DND-41 (cell line): ENCODE results near the gene RAB8A.

Experiments used
- ATAC-seq: fragments of 200-7000 bp; cut with Tn5 transposase; 3 replicates; pipeline ENCODE4 v1.9.1; 2021; ENCODE audit warnings: low read depth; ENCODE audit not compliant: insufficient read depth
- DNase-seq: peaks from one replicate; pipeline ENCODE4 v3.0.0-alpha.2; 2020
- H2AFZ ChIP-seq: 2 replicates; pipeline ENCODE4 v1.6.0; 2012; ENCODE audit warnings: low read depth, low read length
- H3K27ac ChIP-seq: 2 replicates; pipeline ENCODE4 v1.5.1; 2012; ENCODE audit warnings: low read length, inconsistent platforms
- H3K27me3 ChIP-seq: fragments of 200-600 bp; sonication (generic); 2 replicates; pipeline ENCODE4 v1.6.0; 2012; ENCODE audit warnings: low read length, mild to moderate bottlenecking, inconsistent platforms; ENCODE audit not compliant: insufficient read depth, poor library complexity
- H3K36me3 ChIP-seq: 2 replicates; pipeline ENCODE4 v1.5.1; 2012; ENCODE audit warnings: low read length, inconsistent platforms; ENCODE audit not compliant: insufficient read depth
- H3K4me1 ChIP-seq: 2 replicates; pipeline ENCODE4 v1.5.1; 2012; ENCODE audit warnings: mild to moderate bottlenecking, low read length; ENCODE audit not compliant: insufficient read depth
- H3K4me2 ChIP-seq: 2 replicates; pipeline ENCODE4 v1.6.0; 2012; ENCODE audit warnings: mild to moderate bottlenecking, moderate library complexity, low read length, inconsistent platforms; ENCODE audit not compliant: insufficient read depth
- H3K4me3 ChIP-seq, 2 experiments: fragments of 200-600 bp in 1 of 2; shearing (Covaris generic) in 1 of 2; 2 replicates each; pipeline ENCODE4 v1.5.1; 2012 to 2016; ENCODE audit warnings: inconsistent platforms in 2 of 2, low read length in 2 of 2, mild to moderate bottlenecking in 2 of 2, low read depth in 1 of 2, moderate library complexity in 1 of 2
- H3K79me2 ChIP-seq: 2 replicates; pipeline ENCODE4 v1.6.0; 2012; ENCODE audit warnings: low read length, inconsistent platforms; ENCODE audit not compliant: insufficient read depth
- H3K9ac ChIP-seq: 2 replicates; pipeline ENCODE4 v1.6.0; 2012; ENCODE audit warnings: low read depth, mild to moderate bottlenecking, inconsistent platforms, low read length, moderate library complexity
- H3K9me3 ChIP-seq: 2 replicates; pipeline ENCODE4 v1.5.1; 2012; ENCODE audit warnings: low read length, moderate library complexity, mild to moderate bottlenecking, inconsistent platforms; ENCODE audit not compliant: insufficient read depth, severe bottlenecking
- H4K20me1 ChIP-seq: 2 replicates; pipeline ENCODE4 v1.6.0; 2012; ENCODE audit warnings: low read length; ENCODE audit not compliant: insufficient read depth
- EZH2 ChIP-seq: IDR thresholded peaks from 3 replicates; pipeline ENCODE4 v1.6.1; 2012; ENCODE audit warnings: borderline replicate concordance, low read depth, mild to moderate bottlenecking, moderate library complexity, low read length, inconsistent platforms; ENCODE audit not compliant: severe bottlenecking
- TF ChIP-seq, protein P1 (sequence below): IDR thresholded peaks from 2 replicates; pipeline ENCODE4 v1.5.1; 2012; ENCODE audit warnings: borderline replicate concordance, low read length, moderate library complexity, mild to moderate bottlenecking; ENCODE audit not compliant: poor library complexity, severe bottlenecking; ENCODE audit errors: extremely low read depth

Gene RAB8A

GRCh38 chr19:16104722-16105121, 7.0 kb upstream of the RAB8A start:
- Histone ChIP-seq H3K4me3 (no peak overlapping the region), H3K27me3 (no peaks in the 10 kb centered on the region), H4K20me1 (no peaks in the 10 kb centered on the region), H3K79me2 (no peaks in the 10 kb centered on the region), H3K4me1 (no peaks in the 10 kb centered on the region), H3K36me3 (peaks cover 39% of the 10 kb centered on the region), H3K4me2 (no peak overlapping the region), H3K9me3 (no peaks in the 10 kb centered on the region), H2AFZ (no peak overlapping the region), H3K9ac (no peak overlapping the region), H3K27ac (no peak overlapping the region)
- TF ChIP-seq, protein P1, sequence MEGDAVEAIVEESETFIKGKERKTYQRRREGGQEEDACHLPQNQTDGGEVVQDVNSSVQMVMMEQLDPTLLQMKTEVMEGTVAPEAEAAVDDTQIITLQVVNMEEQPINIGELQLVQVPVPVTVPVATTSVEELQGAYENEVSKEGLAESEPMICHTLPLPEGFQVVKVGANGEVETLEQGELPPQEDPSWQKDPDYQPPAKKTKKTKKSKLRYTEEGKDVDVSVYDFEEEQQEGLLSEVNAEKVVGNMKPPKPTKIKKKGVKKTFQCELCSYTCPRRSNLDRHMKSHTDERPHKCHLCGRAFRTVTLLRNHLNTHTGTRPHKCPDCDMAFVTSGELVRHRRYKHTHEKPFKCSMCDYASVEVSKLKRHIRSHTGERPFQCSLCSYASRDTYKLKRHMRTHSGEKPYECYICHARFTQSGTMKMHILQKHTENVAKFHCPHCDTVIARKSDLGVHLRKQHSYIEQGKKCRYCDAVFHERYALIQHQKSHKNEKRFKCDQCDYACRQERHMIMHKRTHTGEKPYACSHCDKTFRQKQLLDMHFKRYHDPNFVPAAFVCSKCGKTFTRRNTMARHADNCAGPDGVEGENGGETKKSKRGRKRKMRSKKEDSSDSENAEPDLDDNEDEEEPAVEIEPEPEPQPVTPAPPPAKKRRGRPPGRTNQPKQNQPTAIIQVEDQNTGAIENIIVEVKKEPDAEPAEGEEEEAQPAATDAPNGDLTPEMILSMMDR = no peak
- no peak for TF ChIP-seq EZH2
- DNase-seq = no peak
- no peak for ATAC-seq

DNA sequence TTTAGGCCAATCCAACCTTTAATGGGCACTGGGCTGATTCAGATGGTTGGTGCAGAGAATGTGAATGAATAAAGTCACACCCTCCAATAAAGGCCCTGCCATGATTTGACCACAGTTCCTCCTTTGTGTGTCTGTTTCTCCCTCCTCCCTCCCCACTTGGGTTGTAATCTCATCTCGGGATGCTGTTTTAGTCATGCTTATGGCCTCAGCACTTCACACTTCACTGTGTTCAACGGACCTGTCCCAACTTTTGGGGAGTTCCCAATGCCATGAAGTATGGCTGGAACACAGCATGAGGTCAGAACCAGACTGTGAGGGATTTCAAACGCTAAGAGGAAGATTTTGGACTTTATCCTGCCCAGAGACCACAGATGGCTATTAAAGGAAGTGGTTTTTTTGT, 5.6 kb upstream of the RAB8A start:
- Histone ChIP-seq H3K27me3 (no peaks in the 10 kb centered on the region), H3K9ac (no peak overlapping the region), H3K27ac (no peak overlapping the region), H3K4me1 (peaks cover 8% of the 10 kb centered on the region), H3K79me2 (peaks cover 5% of the 10 kb centered on the region; the same call in 1 of the 2 replicates), H3K36me3 (peaks cover 25% of the 10 kb centered on the region), H3K9me3 (no peaks in the 10 kb centered on the region), H3K4me3 (no peak overlapping the region), H2AFZ (no peak overlapping the region), H3K4me2 (no peak overlapping the region), H4K20me1 (no peaks in the 10 kb centered on the region)
- ATAC-seq (no peak), DNase-seq (no peak)
- TF ChIP-seq EZH2 = no peak
- TF ChIP-seq, protein P1 = no peak

- peak; percentile 1; the same call in 1 of the 3 replicates for ATAC-seq
- TF ChIP-seq EZH2 = no peak
- TF ChIP-seq, protein P1 = no peak
- H3K4me2 ChIP-seq = peak overlapping the region; percentile 99
These were observed 442 bp downstream of the RAB8A start for GRCh38 chr19:16111909-16112752.

More at GRCh38 chr19:16111909-16112752, 442 bp downstream of the RAB8A start:
- Histone ChIP-seq H3K36me3 (peaks cover 37% of the 10 kb centered on the region), H3K4me1 (peaks cover 43% of the 10 kb centered on the region), H3K9me3 (no peaks in the 10 kb centered on the region), H3K27me3 (no peaks in the 10 kb centered on the region), H3K4me3 (peak overlapping the region; percentile 77 to 88), H3K9ac (peak overlapping the region; percentile 99), H3K79me2 (peaks cover 59% of the 10 kb centered on the region), H3K27ac (peak overlapping the region; percentile 82), H2AFZ (peak overlapping the region; percentile 81), H4K20me1 (peaks cover 37% of the 10 kb centered on the region)
- DNase-seq = no peak
